OCI-LY1 (cell line): Measurements from ENCODE around the gene ZNF548.

ENCODE experiments used
- H2AFZ ChIP-seq: fragments of 200-600 bp; sonication (generic), shearing (Covaris generic); 2 replicates; pipeline ENCODE4 v1.6.0; 2014; ENCODE audit warnings: antibody characterized with exemption, mild to moderate bottlenecking, low read length
- H3F3A ChIP-seq: fragments of 200-600 bp; sonication (generic), shearing (Covaris generic); 2 replicates; pipeline ENCODE4 v1.6.0; 2014; ENCODE audit warnings: mild to moderate bottlenecking, antibody characterized with exemption, low read length, moderate library complexity; ENCODE audit not compliant: insufficient read depth
- H3K27ac ChIP-seq: fragments of 200-600 bp; sonication (generic); 2 replicates; pipeline ENCODE4 v1.5.1; 2014; ENCODE audit warnings: low read length, mixed run types, mild to moderate bottlenecking, low read depth; ENCODE audit not compliant: poor library complexity, severe bottlenecking
- H3K27me3 ChIP-seq: fragments of 200-600 bp; sonication (generic); 2 replicates; pipeline ENCODE4 v1.6.0; 2014; ENCODE audit warnings: antibody characterized with exemption, mild to moderate bottlenecking, low read length, moderate library complexity; ENCODE audit not compliant: insufficient read depth
- H3K36me3 ChIP-seq: fragments of 200-600 bp; sonication (generic); 2 replicates; pipeline ENCODE4 v1.6.1; 2014; ENCODE audit warnings: mild to moderate bottlenecking, antibody characterized with exemption, low read length, moderate library complexity, mixed read lengths; ENCODE audit not compliant: insufficient read depth
- H3K4me1 ChIP-seq: fragments of 200-600 bp; sonication (generic); 2 replicates; pipeline ENCODE4 v1.5.1; 2014; ENCODE audit warnings: mild to moderate bottlenecking, low read length, moderate library complexity; ENCODE audit not compliant: insufficient read depth, severe bottlenecking
- H3K4me2 ChIP-seq: fragments of 200-600 bp; sonication (generic), shearing (Covaris generic); 2 replicates; pipeline ENCODE4 v1.6.1; 2014; ENCODE audit warnings: low read length
- H3K4me3 ChIP-seq: fragments of 200-600 bp; sonication (generic); 2 replicates; pipeline ENCODE4 v1.5.1; 2014; ENCODE audit warnings: low read length, low read depth, mild to moderate bottlenecking, mixed read lengths; ENCODE audit not compliant: poor library complexity, severe bottlenecking
- H3K79me2 ChIP-seq: fragments of 200-600 bp; shearing (Covaris generic); 2 replicates; pipeline ENCODE4 v1.6.1; 2016; ENCODE audit warnings: mixed run types, low read length, mixed read lengths; ENCODE audit not compliant: insufficient read depth
- H3K9ac ChIP-seq: fragments of 200-600 bp; sonication (generic), shearing (Covaris generic); 2 replicates; pipeline ENCODE4 v1.6.1; 2014; ENCODE audit warnings: mild to moderate bottlenecking, low read length, mixed read lengths
- H3K9me2 ChIP-seq: fragments of 200-600 bp; sonication (generic), shearing (Covaris generic); 2 replicates; pipeline ENCODE4 v1.6.1; 2014; ENCODE audit warnings: low read depth, mild to moderate bottlenecking, low read length, mixed read lengths
- H3K9me3 ChIP-seq: fragments of 200-600 bp; shearing (Covaris generic); 2 replicates; pipeline ENCODE4 v1.6.1; 2014; ENCODE audit warnings: low read length, mixed read lengths
- H4K20me1 ChIP-seq: fragments of 200-600 bp; sonication (generic), shearing (Covaris generic); 2 replicates; pipeline ENCODE4 v1.6.0; 2016; ENCODE audit warnings: mild to moderate bottlenecking, low read length; ENCODE audit not compliant: insufficient read depth
- EZH2 ChIP-seq: fragments of 200-600 bp; sonication (generic), shearing (Covaris generic); IDR thresholded peaks from 2 replicates; pipeline ENCODE4 v1.8.0; 2017; ENCODE audit warnings: borderline replicate concordance, mixed run types, mild to moderate bottlenecking, antibody characterized with exemption, low read length, moderate library complexity, mixed read lengths
- TF ChIP-seq, protein P1 (sequence below): fragments of 200-600 bp; sonication (generic), shearing (Covaris generic); IDR thresholded peaks from 2 replicates; pipeline ENCODE4 v1.5.1; 2017; ENCODE audit warnings: mild to moderate bottlenecking, antibody characterized with exemption, low read length, moderate library complexity, mixed read lengths

ZNF548 gene

GRCh38 chr19:57389730-57390598 lies at the start of gene ZNF548:
ZNF548 (plus strand) TSS chr19:57389854; CDS start chr19:57390100, 246 bp downstream.
- peaks cover 16% of the 10 kb centered on the region for H3K4me1 ChIP-seq
- peak within 1 kb of the TSS; percentile 59 for H3K27ac ChIP-seq
- H3K9me3 ChIP-seq, result peaks cover 21% of the 10 kb centered on the region
- peaks cover 25% of the 10 kb centered on the region for H3K36me3 ChIP-seq
- peak within 1 kb of the TSS; percentile 87 for H3K9ac ChIP-seq
- TF ChIP-seq EZH2, result no peak
- TF ChIP-seq, protein P1, sequence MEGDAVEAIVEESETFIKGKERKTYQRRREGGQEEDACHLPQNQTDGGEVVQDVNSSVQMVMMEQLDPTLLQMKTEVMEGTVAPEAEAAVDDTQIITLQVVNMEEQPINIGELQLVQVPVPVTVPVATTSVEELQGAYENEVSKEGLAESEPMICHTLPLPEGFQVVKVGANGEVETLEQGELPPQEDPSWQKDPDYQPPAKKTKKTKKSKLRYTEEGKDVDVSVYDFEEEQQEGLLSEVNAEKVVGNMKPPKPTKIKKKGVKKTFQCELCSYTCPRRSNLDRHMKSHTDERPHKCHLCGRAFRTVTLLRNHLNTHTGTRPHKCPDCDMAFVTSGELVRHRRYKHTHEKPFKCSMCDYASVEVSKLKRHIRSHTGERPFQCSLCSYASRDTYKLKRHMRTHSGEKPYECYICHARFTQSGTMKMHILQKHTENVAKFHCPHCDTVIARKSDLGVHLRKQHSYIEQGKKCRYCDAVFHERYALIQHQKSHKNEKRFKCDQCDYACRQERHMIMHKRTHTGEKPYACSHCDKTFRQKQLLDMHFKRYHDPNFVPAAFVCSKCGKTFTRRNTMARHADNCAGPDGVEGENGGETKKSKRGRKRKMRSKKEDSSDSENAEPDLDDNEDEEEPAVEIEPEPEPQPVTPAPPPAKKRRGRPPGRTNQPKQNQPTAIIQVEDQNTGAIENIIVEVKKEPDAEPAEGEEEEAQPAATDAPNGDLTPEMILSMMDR, result peak; percentile 4; the same call in 1 of the 2 replicates
- H2AFZ ChIP-seq, result peak within 1 kb of the TSS; percentile 88; the same call in 1 of the 2 replicates
- peak within 1 kb of the TSS; percentile 85 for H3K4me2 ChIP-seq
- no peaks in the 10 kb centered on the region for H3K27me3 ChIP-seq
- H3K4me3 ChIP-seq, result peak within 1 kb of the TSS; percentile 90
- no peaks in the 10 kb centered on the region for H3K9me2 ChIP-seq
- H4K20me1 ChIP-seq, result no peaks in the 10 kb centered on the region
- H3F3A ChIP-seq, result no peaks in the 10 kb centered on the region
- H3K79me2 ChIP-seq, result peaks cover 25% of the 10 kb centered on the region

- no peak overlapping the region for H3K4me2 ChIP-seq
- H3K27me3 ChIP-seq, result no peaks in the 10 kb centered on the region
- H3K4me3 ChIP-seq, result no peak overlapping the region
- H3K36me3 ChIP-seq, result no peaks in the 10 kb centered on the region
- H2AFZ ChIP-seq, result no peak overlapping the region
- H3K9me2 ChIP-seq, result no peaks in the 10 kb centered on the region
- no peaks in the 10 kb centered on the region for H4K20me1 ChIP-seq
- no peak overlapping the region for H3K27ac ChIP-seq
- H3K9me3 ChIP-seq, result no peaks in the 10 kb centered on the region
- H3F3A ChIP-seq, result no peaks in the 10 kb centered on the region
- H3K79me2 ChIP-seq, result no peaks in the 10 kb centered on the region
- no peak for TF ChIP-seq EZH2
- TF ChIP-seq, protein P1, result no peak
- H3K9ac ChIP-seq, result no peak overlapping the region
- H3K4me1 ChIP-seq, result no peaks in the 10 kb centered on the region
Measured at GRCh38 chr19:57342582-57342981, 47.1 kb upstream of the ZNF548 start.

DNA sequence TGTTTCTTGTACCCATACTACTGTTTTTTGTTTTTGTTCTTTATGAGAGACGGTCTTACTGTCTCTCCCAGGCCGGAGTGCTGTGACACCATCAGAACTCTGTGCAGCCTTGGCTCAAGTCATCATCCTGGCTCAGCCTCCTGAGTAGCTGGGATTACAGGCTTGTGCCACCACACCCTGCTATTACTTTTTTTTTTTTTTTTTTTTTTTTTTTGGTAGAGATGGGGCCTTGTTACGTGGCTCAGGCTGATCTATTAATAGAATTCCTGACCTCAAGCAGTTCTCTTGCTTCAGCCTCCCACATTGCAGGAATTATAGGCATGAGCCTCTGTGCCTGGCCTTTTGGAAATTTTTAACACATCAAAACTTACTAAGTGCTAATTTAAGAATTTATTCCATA lies 41.5 kb upstream of the ZNF548 start:
- Histone ChIP-seq H2AFZ (no peak overlapping the region), H4K20me1 (no peaks in the 10 kb centered on the region), H3K36me3 (no peaks in the 10 kb centered on the region), H3K9me3 (no peaks in the 10 kb centered on the region), H3K27me3 (no peaks in the 10 kb centered on the region), H3K4me1 (peaks cover 16% of the 10 kb centered on the region), H3K79me2 (no peaks in the 10 kb centered on the region), H3F3A (no peaks in the 10 kb centered on the region), H3K9ac (no peak overlapping the region), H3K27ac (no peak overlapping the region), H3K4me3 (no peak overlapping the region), H3K4me2 (no peak overlapping the region), H3K9me2 (no peaks in the 10 kb centered on the region)
- no peak for TF ChIP-seq EZH2
- TF ChIP-seq, protein P1, result no peak
